Keratinocyte (primary cell): ENCODE measurements around the gene EPB41L2. TPM values are rescaled to one million over a fixed set of nuclear protein-coding genes. Genes with fewer than 3 reads are reported as not detected.

Experiments used
- DNase-seq: peaks from one replicate; pipeline ENCODE4 v3.0.0-alpha.2; 2011; ENCODE audit warnings: low read depth, missing footprints, low spot score
- FAIRE-seq: peaks from 2 replicates; lab custom pipeline; 2011; peaks lifted over from hg19 to GRCh38; lab: Jason Lieb, UNC
- H2AFZ ChIP-seq: 2 replicates; pipeline ENCODE4 v1.6.0; 2012; ENCODE audit warnings: low read length, control low read depth, inconsistent platforms; ENCODE audit not compliant: control insufficient read depth
- H3K27ac ChIP-seq: 2 replicates; pipeline ENCODE4 v1.5.1; 2011; ENCODE audit warnings: low read length; ENCODE audit not compliant: control insufficient read depth, insufficient read depth
- H3K27me3 ChIP-seq: 3 replicates; pipeline ENCODE4 v1.6.0; 2011; ENCODE audit warnings: low read length; ENCODE audit not compliant: control insufficient read depth, insufficient read depth; ENCODE audit errors: extremely low read depth
- H3K36me3 ChIP-seq, 2 experiments: 2 replicates in 1 of 2; 3 replicates in 1 of 2; pipeline ENCODE4 v1.5.1; 2011; ENCODE audit warnings: low read length in 2 of 2, mild to moderate bottlenecking in 1 of 2; ENCODE audit not compliant: control insufficient read depth in 2 of 2, insufficient read depth in 2 of 2; ENCODE audit errors: extremely low read depth in 1 of 2
- H3K4me1 ChIP-seq: 3 replicates; pipeline ENCODE4 v1.5.1; 2011; ENCODE audit warnings: low read length; ENCODE audit not compliant: control insufficient read depth, insufficient read depth; ENCODE audit errors: extremely low read depth
- H3K4me2 ChIP-seq: 3 replicates; pipeline ENCODE4 v1.6.0; 2011; ENCODE audit warnings: low read depth, low read length; ENCODE audit not compliant: control insufficient read depth, insufficient read depth; ENCODE audit errors: extremely low read depth
- H3K4me3 ChIP-seq, 3 experiments: fragments of 200-600 bp in 1 of 3; sonication (generic) in 1 of 3; 2 replicates in 2 of 3; 3 replicates in 1 of 3; pipeline ENCODE4 v1.5.1; 2011 to 2016; ENCODE audit warnings: low read length in 3 of 3, mild to moderate bottlenecking in 3 of 3, control low read depth in 2 of 3, inconsistent platforms in 1 of 3, low read depth in 1 of 3, mixed read lengths in 1 of 3, mixed run types in 1 of 3, moderate library complexity in 1 of 3; ENCODE audit not compliant: control insufficient read depth in 2 of 3, insufficient read depth in 2 of 3; ENCODE audit errors: extremely low read depth in 1 of 3
- H3K79me2 ChIP-seq: 2 replicates; pipeline ENCODE4 v1.6.0; 2012; ENCODE audit warnings: low read length; ENCODE audit not compliant: control insufficient read depth, insufficient read depth
- H3K9ac ChIP-seq: 3 replicates; pipeline ENCODE4 v1.6.0; 2011; ENCODE audit warnings: low read length; ENCODE audit not compliant: control insufficient read depth, insufficient read depth; ENCODE audit errors: extremely low read depth
- H3K9me1 ChIP-seq: 3 replicates; pipeline ENCODE4 v1.6.0; 2011; ENCODE audit warnings: low read length; ENCODE audit not compliant: control insufficient read depth, insufficient read depth; ENCODE audit errors: extremely low read depth
- H3K9me3 ChIP-seq: 2 replicates; pipeline ENCODE4 v1.5.1; 2012; ENCODE audit warnings: low read depth, low read length; ENCODE audit not compliant: control insufficient read depth
- H4K20me1 ChIP-seq: 3 replicates; pipeline ENCODE4 v1.6.0; 2011; ENCODE audit warnings: low read length; ENCODE audit not compliant: control insufficient read depth, insufficient read depth; ENCODE audit errors: extremely low read depth
- EZH2 ChIP-seq: IDR thresholded peaks from one replicate; pipeline ENCODE4 v1.6.1; 2012; ENCODE audit warnings: inconsistent platforms, mild to moderate bottlenecking, low read length, moderate library complexity
- dilution Hi-C: fragments of 300-500 bp; cut with MboI; formaldehyde crosslinking; loops from one replicate; pipeline ENCODE4 v1.7.0; 2020; ENCODE audit warnings: low sequenced_read_pairs; ENCODE audit not compliant: extremely low pct_ligation_motif_present
- polyA plus RNA-seq, 5 experiments: library from polyadenylated mRNA; depleted of rRNA in 3 of 5; stranded (reverse) in 3 of 5; stranded (forward) in 1 of 5; unstranded in 1 of 5; fragments of >200 nt; gene quantifications; 1 replicate in 1 of 5; 2 replicates in 3 of 5; 3 replicates in 1 of 5; pipeline versions ENCODE4 v1.2.1 to v1.2.3, GENCODE V29; 2011 to 2012; ENCODE audit warnings: missing spikeins in 2 of 5, low read depth in 1 of 5, low replicate concordance in 1 of 5
- TF ChIP-seq, protein P1 (sequence below), 3 experiments: IDR thresholded peaks in 1 of 3; conservative IDR thresholded peaks in 1 of 3; optimal IDR thresholded peaks in 1 of 3; 2 replicates in 2 of 3; 3 replicates in 1 of 3; pipeline versions ENCODE3 to v1.5.1; 2011; ENCODE audit warnings: low read length in 3 of 3, mild to moderate bottlenecking in 3 of 3, moderate library complexity in 2 of 3, control low read depth in 1 of 3, inconsistent platforms in 1 of 3; ENCODE audit not compliant: insufficient read depth in 2 of 3; ENCODE audit errors: extremely low read depth in 1 of 3

EPB41L2 gene
- polyA plus RNA-seq, 1 donor (not counting 4 experiments of a cell fraction or from before 2014, with no cell fraction given): 22.0 TPM

DNA sequence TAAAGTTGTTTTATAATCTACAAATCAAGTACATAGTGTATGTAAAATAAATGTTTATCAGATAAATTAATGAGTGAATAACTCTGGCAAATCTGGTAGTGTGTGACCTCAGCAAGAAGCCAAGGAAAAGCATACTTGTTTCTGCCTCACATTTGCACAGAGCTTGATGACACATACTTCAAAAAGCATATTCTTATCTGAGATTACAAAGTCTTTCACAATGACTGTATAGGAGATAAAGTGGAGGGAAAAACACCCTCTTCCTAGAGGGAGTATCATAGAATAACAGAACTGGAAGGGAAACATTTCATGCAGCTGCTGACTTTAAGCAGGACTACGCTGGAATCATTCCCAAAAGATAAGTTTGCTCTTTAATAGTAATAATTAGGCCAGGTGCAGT, 44.1 kb upstream of the EPB41L2 start:
- no peak overlapping the region for H3K9ac ChIP-seq
- TF ChIP-seq, protein P1, sequence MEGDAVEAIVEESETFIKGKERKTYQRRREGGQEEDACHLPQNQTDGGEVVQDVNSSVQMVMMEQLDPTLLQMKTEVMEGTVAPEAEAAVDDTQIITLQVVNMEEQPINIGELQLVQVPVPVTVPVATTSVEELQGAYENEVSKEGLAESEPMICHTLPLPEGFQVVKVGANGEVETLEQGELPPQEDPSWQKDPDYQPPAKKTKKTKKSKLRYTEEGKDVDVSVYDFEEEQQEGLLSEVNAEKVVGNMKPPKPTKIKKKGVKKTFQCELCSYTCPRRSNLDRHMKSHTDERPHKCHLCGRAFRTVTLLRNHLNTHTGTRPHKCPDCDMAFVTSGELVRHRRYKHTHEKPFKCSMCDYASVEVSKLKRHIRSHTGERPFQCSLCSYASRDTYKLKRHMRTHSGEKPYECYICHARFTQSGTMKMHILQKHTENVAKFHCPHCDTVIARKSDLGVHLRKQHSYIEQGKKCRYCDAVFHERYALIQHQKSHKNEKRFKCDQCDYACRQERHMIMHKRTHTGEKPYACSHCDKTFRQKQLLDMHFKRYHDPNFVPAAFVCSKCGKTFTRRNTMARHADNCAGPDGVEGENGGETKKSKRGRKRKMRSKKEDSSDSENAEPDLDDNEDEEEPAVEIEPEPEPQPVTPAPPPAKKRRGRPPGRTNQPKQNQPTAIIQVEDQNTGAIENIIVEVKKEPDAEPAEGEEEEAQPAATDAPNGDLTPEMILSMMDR (optimal IDR thresholded peaks at IDR 0.05 in 1 of 3, IDR thresholded peaks at IDR 0.05 in 1 of 3, conservative IDR thresholded peaks at IDR 0.05 in 1 of 3; ENCODE audit: extremely low read depth in 1 of 3, insufficient read depth in 2 of 3, low read length in 3 of 3): no peak
- no peak for TF ChIP-seq EZH2
- no peaks in the 10 kb centered on the region for H3K79me2 ChIP-seq
- no peaks in the 10 kb centered on the region for H3K9me1 ChIP-seq
- H3K4me2 ChIP-seq: no peak overlapping the region
- FAIRE-seq (no peak), DNase-seq (no peak)
- no peaks in the 10 kb centered on the region for H3K36me3 ChIP-seq
- peaks cover 5% of the 10 kb centered on the region for H3K4me1 ChIP-seq
- no peaks in the 10 kb centered on the region for H3K9me3 ChIP-seq
- no peaks in the 10 kb centered on the region for H4K20me1 ChIP-seq
- no peak overlapping the region for H3K4me3 ChIP-seq
- no peak overlapping the region for H2AFZ ChIP-seq
- H3K27me3 ChIP-seq: no peaks in the 10 kb centered on the region
- no peak overlapping the region for H3K27ac ChIP-seq
- dilution Hi-C loops: no loop called here

DNA sequence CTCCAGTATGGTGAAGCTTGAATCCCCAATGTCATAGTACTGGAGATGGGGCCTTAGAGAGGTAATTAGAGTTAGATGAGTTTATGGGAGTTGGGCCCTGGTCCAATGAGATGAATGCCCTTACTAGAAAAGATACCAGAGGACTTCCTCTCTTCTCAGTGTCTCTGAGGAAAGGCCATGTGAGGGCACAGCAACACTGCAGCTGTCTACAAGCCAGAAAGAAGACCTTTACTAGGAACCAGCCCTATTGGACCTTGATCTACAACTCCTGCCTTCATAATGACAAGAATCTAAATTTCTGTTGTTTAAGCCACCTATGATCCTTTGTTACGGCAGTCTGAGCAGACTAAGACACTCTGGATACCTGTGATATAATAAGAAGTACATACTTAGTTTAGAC, 40.9 kb upstream of the EPB41L2 start:
- dilution Hi-C loops: no loop called here
- H3K36me3 ChIP-seq: no peaks in the 10 kb centered on the region
- no peak overlapping the region for H3K4me3 ChIP-seq
- TF ChIP-seq, protein P1 (optimal IDR thresholded peaks at IDR 0.05 in 1 of 3, IDR thresholded peaks at IDR 0.05 in 1 of 3, conservative IDR thresholded peaks at IDR 0.05 in 1 of 3; ENCODE audit: extremely low read depth in 1 of 3, insufficient read depth in 2 of 3, low read length in 3 of 3): no peak
- TF ChIP-seq EZH2: no peak
- no peak overlapping the region for H3K9ac ChIP-seq
- H4K20me1 ChIP-seq: no peaks in the 10 kb centered on the region
- no peak overlapping the region for H3K4me2 ChIP-seq
- H3K79me2 ChIP-seq: no peaks in the 10 kb centered on the region
- no peak overlapping the region for H2AFZ ChIP-seq
- no peak overlapping the region for H3K27ac ChIP-seq
- FAIRE-seq (no peak), DNase-seq (no peak)
- no peaks in the 10 kb centered on the region for H3K9me3 ChIP-seq
- H3K9me1 ChIP-seq: no peaks in the 10 kb centered on the region
- H3K4me1 ChIP-seq: peaks cover 10% of the 10 kb centered on the region
- no peaks in the 10 kb centered on the region for H3K27me3 ChIP-seq
